Middle frontal gyrus (tissue), 1 donor: ENCODE measurements around the gene NSG2.
"Not testable (repeated sequence)": the region's sequence is repeated elsewhere in the genome, so short reads cannot be mapped to it uniquely, and the experiment has no call there.

Source experiments
- DNase-seq: peaks from one replicate; pipeline ENCODE4 v3.0.0-alpha.2; 2015; ENCODE audit warnings: low spot score; ENCODE audit errors: extremely low spot score

Gene NSG2

DNA sequence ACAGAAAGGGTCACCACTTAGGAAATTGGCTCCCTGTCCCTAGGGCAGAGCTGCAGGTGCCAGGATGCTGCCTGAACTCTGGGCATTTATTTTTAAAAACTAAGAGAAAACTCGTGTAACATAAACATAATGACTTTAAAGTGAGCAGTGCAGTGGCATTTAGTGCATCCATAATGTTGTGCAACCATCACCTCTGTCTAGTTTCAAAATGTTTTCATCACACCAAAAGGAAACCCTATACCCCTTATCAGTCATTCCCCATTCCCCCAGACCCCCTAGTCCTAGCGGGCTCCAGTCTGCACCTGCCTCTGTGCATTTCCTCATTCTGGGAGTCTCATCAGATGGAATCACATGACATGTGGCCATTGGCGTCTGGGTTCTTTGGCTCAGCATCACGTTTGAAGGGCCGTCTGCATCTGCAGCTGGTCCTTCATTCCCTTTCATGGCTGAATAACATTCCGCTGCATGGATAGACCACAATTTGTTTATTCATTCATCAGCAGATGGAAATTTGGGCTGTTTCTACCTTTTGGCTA, 55.8 kb downstream of the NSG2 start:
- DNase-seq: no peak

DNA sequence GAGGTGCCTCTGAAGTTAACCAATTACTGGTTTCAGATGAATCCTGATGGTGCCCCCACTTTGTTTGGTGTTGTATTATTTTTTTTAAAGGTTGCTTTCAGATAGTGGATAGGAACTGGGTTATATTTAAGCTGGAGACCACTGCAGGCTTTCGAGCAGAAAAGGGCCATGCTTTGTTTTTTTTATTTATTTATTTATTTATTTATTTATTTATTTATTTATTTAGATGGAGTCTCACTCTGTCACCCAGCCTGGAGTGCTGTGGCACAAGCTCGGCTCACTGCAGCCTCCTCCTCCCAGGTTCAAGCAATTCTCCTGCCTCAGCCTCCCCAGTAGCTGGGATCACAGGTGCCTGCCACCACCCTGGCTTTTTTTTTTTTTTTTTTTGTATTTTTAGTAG, 57.1 kb downstream of the NSG2 start:
- DNase-seq: not testable (repeated sequence)

- no peak for DNase-seq
Observed at GRCh38 chr5:174106997-174107655, 61.6 kb downstream of the NSG2 start.

DNA sequence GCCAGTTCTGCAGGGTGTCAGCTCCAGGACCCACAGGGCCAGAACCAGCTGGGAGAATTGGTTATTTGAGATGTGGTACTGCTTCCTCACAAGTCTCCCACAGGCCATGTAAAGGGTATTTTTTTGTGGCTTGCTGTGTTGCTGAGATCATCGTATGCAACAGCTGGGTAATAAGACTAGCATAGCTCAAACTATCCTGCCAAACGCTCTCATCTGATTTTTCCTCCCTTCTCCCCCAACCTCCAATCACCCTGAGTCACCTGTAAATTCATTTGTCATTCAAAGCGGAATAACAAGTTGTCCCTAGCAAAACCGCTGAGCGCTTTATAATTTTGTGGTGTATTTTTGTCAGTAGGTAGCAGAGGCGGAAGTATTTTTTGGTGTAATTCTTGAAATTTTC, 63.2 kb downstream of the NSG2 start:
- no peak for DNase-seq

DNA sequence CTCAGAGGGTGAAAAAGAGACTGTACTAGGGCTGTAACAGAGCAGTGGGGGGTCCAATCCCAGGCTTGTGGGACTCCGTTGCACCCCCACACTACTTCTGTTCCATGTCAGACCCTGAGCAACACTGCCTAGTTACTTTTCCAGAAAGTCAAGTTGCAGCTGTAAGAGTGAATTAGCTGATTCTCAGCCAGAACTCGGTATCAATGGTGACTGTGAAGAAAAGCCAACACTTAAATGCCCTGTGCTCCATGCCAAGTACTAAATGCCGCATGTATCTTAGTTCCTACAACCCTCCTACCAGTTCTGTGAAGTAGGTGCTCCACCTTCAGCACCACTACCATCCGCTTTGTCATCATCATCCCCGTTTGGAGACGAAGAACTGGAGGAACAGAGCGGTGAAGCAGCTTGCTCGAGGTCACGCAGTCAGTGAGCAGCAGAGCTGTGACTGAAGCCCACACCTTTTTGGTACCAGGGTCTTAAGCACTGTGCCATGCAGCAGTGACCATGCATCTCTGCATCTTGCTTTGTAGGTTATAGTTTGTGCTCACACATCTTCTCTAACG, 64.3 kb downstream of the NSG2 start:
- DNase-seq: no peak

DNA sequence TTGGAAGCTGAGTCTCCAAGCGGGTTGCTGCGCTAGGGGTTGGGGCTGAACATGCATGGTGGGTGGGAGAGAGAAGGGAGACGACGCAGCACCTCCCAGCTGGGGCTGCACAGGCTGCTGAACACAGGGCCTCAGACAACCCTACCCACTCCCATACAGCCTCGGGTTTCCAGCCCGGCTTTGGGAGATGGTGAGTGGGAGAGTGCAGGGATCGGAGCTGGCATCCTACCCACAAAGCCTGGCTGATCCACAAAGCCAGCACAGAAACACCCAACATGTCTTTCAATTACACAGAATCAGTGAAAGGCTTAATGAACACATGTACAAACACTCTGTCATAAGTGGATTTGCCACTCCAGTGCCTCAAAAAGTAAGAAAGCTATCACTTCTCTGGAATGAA, 64.8 kb downstream of the NSG2 start:
- no peak for DNase-seq

GRCh38 chr5:174111287-174111973, 65.9 kb downstream of the NSG2 start:
- no peak for DNase-seq

- no peak for DNase-seq
Observed at GRCh38 chr5:174115226-174115625, 69.7 kb downstream of the NSG2 start.

- no peak for DNase-seq
Observed at GRCh38 chr5:174118823-174119467, 73.4 kb downstream of the NSG2 start.

DNA sequence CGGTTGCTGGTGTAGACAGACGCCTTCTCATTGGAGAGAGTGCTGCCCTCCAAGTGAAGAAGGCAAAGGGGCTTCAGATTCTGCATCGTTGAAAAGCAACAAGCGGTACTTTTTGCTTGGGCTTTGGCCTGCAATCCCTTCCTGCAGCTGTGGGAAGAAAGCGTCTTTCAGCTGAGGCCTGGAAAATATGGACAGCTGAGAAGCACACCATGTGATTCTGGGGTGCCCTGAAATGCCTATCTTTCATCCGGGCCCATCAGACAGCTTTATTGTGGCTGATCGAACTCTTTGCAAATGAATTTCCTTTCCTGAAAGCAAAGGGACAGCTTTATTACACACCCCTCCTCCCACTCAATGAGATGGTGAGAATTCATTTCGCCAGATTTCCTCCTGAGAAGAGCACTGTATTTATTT, 74.0 kb downstream of the NSG2 start:
- no peak for DNase-seq

GRCh38 chr5:174120401-174121005, 75.0 kb downstream of the NSG2 start:
- no peak for DNase-seq

GRCh38 chr5:174134545-174134944, 89.0 kb downstream of the NSG2 start:
- DNase-seq: no peak

- DNase-seq: no peak
Observed at GRCh38 chr5:174139623-174140022, 94.1 kb downstream of the NSG2 start.

DNA sequence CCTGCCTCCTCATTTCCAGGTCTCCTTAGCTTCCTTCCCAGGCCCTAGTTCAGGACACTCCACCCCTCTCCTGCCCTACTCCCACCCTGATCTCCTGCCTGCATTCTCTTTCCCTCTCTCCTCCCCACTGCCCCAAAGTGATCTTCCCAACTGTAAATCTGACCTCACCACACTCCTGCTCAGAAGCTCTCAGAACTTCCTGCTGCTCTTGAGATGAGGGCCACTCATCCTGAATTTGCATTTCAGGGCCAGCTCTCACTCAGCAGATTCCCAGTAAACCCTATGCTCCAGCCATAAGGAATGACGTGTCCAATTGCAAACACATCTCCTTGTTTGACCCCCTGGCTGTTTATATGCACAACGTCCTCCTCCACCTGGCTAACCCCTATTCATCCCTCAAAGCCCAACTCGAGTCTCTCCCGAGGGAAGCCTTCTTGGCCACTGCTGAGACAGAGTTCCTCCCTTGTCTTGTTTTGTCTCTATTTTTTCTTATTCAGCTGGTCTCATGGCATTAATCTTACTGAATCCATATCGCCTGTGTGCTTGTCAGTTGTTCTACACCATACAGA, 95.0 kb downstream of the NSG2 start:
- DNase-seq: no peak

- no peak for DNase-seq
Observed at GRCh38 chr5:174141398-174141797, 95.9 kb downstream of the NSG2 start.

DNA sequence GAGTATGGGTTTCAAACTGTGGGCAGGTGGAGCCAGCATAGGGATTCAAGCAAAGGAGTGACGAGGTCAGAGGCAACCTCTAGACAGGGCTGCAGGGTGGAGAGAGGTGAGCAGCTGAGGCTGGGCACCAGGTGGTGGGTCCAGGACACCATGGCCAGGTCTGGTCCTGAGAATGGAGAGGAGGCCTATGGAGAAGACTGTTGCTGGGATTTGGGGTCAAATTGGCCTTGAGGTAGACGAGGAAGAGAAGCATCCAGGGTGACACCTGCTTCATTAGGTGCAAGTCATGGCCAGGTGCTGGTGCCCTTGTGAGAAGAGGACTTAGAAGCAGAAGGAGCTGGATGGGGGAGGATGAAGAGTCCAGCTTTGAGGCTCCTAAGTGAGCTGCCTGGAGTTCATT, 99.6 kb downstream of the NSG2 start:
- no peak for DNase-seq

- DNase-seq: peak; percentile 83
Observed at GRCh38 chr5:174145821-174146220, 100.3 kb downstream of the NSG2 start.

DNA sequence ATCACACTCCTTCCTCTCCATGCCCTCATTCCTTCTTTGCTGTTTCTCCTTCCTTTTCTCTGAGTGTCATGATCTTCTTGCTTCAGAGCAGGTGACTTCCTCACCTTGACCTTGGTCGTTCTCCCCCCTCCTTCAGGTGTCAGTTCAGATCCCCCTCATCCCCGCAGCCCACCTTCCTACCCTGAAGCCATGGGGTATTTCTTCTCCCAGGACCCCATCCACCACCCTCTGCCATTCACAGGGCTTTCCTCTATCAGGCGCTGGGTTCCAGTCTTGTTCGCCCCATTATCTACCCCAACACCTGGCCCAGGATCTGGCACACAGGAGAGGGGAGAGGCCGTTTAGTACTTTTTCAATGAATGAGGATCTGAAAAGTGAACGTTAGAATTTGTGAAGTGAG, 101.0 kb downstream of the NSG2 start:
- no peak for DNase-seq

DNA sequence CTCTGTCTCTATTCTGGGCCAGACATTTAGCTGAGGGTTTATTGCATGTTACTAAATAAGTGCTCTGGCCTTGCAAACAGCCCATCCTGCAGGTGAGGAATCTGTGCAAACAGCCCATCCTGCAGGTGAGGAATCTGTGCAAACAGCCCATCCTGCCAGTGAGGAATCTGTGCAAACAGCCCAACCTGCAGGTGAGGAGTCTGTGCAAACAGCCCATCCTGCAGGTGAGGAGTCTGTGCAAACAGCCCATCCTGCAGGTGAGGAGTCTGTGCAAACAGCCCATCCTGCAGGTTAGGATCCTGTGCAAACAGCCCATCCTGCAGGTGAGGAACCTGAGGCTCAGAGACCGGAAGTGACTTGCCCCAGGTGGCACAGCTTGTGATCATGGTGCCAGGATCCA, 101.5 kb downstream of the NSG2 start:
- not testable (repeated sequence) for DNase-seq

DNA sequence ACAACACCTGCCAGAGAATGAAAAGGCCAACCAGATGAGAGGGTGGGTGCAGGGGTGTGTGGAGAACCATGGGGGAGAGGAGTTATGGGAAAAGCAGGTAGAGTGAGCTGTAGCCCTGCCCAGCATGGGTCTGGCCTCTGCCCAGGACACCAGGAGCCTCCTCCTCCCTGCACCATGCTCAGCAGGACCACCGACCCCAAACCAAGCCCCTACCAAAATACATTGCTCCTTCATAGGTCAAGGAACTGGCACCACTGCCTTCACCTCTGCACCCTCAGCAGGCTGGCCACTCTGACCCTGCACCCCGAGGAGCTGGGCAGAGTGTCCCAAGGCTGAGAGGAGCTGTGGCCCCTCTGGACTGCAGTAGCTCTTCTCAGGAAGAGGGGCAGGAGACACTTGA, 102.0 kb downstream of the NSG2 start:
- no peak for DNase-seq

DNA sequence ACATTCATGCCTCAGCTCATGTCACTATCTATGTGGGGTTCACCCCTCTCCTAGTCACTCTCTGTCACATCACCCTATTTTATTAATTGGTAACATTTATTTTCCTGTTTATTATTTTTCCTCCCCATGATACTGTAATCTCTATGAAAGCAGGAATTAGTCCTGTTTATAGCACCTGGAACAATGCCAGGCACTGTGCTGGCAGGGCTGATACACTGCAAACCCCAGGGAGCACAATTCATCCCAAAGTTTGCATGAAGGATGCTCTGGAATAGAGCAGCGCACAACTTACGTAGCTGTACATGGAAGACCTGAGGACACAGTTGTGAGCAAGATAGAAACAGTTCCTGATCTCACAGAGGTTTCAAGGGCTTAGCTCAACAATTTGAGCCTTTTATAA, 103.2 kb downstream of the NSG2 start:
- DNase-seq: no peak
